Osteoblast (primary cell): ENCODE results near the gene TTLL10. TPM values are rescaled to one million over a fixed set of nuclear protein-coding genes. Genes with fewer than 3 reads are reported as not detected.

Experiments
- DNase-seq: peaks from one replicate; pipeline ENCODE4 v3.0.0; 2011; ENCODE audit warnings: low spot score, mixed read lengths; ENCODE audit not compliant: insufficient read length; ENCODE audit errors: missing footprints
- H2AFZ ChIP-seq: 2 replicates; pipeline ENCODE4 v1.6.0; 2011; ENCODE audit warnings: mild to moderate bottlenecking, low read length
- H3K27ac ChIP-seq: 2 replicates; pipeline ENCODE4 v1.5.1; 2011; ENCODE audit warnings: mild to moderate bottlenecking, low read depth, low read length, moderate library complexity
- H3K27me3 ChIP-seq: 2 replicates; pipeline ENCODE4 v1.6.0; 2012; ENCODE audit warnings: mild to moderate bottlenecking, control low read depth, inconsistent platforms, low read length, moderate library complexity; ENCODE audit not compliant: insufficient read depth
- H3K36me3 ChIP-seq: 2 replicates; pipeline ENCODE4 v1.5.1; 2011; ENCODE audit warnings: mild to moderate bottlenecking, low read length, control low read depth, moderate library complexity; ENCODE audit not compliant: insufficient read depth
- H3K4me1 ChIP-seq: 2 replicates; pipeline ENCODE4 v1.5.1; 2011; ENCODE audit warnings: mild to moderate bottlenecking, low read length, control low read depth, moderate library complexity; ENCODE audit not compliant: insufficient read depth
- H3K4me2 ChIP-seq: 2 replicates; pipeline ENCODE4 v1.6.0; 2011; ENCODE audit warnings: mild to moderate bottlenecking, low read length; ENCODE audit not compliant: insufficient read depth
- H3K4me3 ChIP-seq: fragments of 200-600 bp; sonication (generic); 3 replicates; pipeline ENCODE4 v1.5.1; 2012; ENCODE audit warnings: mild to moderate bottlenecking, low read length, inconsistent platforms; ENCODE audit not compliant: insufficient read depth
- H3K79me2 ChIP-seq: 2 replicates; pipeline ENCODE4 v1.6.0; 2012; ENCODE audit warnings: mild to moderate bottlenecking, low read length, control low read depth, inconsistent platforms; ENCODE audit not compliant: insufficient read depth
- H3K9me3 ChIP-seq: 2 replicates; pipeline ENCODE4 v1.5.1; 2011; ENCODE audit warnings: low read depth, low read length, control low read depth
- H4K20me1 ChIP-seq: 2 replicates; pipeline ENCODE4 v1.6.0; 2012; ENCODE audit warnings: mild to moderate bottlenecking, low read length, control low read depth; ENCODE audit not compliant: insufficient read depth
- total RNA-seq: library from RNA; depleted of rRNA; stranded (reverse); fragments of >200 nt; gene quantifications from 2 replicates; pipeline ENCODE4 v1.2.3, GENCODE V29; 2012
- TF ChIP-seq, protein P1 (sequence below): IDR thresholded peaks from 2 replicates; pipeline ENCODE4 v1.5.1; 2011; ENCODE audit warnings: mild to moderate bottlenecking, low read depth, low read length, moderate library complexity; ENCODE audit errors: extremely low read depth

TTLL10 gene
- total RNA-seq, 1 donor: not detected

DNA sequence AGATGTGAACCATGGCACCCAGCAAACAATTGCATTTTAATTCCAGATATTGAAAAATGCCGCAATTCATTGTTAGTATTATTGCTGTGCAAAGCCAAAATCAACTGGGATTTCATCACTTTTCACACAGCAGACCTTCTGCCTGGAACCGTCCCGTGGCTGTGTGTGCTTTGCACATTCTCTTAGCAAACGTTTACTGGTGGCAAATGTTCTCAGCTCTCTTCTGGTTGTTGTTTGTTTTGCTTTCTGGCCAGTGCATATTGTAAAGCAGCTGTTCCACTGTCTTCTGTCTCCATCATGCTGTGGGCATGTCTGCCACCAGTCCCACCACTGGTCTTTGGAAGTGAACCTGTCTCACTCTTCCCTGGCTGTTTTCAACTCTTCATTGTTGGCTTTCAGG lies 19.8 kb upstream of the TTLL10 start:
- Histone ChIP-seq H3K4me2 (no peak overlapping the region), H3K27ac (no peak overlapping the region), H4K20me1 (no peaks in the 10 kb centered on the region), H3K36me3 (no peaks in the 10 kb centered on the region), H2AFZ (no peak overlapping the region), H3K9me3 (no peaks in the 10 kb centered on the region), H3K27me3 (no peaks in the 10 kb centered on the region), H3K4me1 (peaks cover 8% of the 10 kb centered on the region), H3K4me3 (no peak overlapping the region), H3K79me2 (no peaks in the 10 kb centered on the region)
- DNase-seq: no peak
- TF ChIP-seq, protein P1, sequence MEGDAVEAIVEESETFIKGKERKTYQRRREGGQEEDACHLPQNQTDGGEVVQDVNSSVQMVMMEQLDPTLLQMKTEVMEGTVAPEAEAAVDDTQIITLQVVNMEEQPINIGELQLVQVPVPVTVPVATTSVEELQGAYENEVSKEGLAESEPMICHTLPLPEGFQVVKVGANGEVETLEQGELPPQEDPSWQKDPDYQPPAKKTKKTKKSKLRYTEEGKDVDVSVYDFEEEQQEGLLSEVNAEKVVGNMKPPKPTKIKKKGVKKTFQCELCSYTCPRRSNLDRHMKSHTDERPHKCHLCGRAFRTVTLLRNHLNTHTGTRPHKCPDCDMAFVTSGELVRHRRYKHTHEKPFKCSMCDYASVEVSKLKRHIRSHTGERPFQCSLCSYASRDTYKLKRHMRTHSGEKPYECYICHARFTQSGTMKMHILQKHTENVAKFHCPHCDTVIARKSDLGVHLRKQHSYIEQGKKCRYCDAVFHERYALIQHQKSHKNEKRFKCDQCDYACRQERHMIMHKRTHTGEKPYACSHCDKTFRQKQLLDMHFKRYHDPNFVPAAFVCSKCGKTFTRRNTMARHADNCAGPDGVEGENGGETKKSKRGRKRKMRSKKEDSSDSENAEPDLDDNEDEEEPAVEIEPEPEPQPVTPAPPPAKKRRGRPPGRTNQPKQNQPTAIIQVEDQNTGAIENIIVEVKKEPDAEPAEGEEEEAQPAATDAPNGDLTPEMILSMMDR: no peak

DNA sequence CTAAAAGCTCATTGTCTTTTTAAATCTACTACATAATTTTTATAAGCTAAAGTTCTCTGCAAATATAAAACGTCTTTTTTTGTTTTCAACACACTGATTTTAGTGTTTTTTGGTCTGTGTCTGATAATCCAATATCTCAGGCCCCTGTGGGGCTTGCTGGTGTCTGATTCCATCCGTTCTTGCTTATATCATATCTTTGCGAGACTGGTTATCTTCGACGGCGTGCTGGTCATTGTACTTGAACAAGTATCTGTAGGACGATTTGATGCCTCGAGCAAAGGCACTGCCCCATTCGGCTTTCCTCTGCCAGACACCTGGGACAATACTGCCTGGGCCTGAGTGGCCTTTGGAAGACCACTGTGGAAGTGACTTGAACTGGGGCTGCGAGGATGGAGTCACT lies 18.4 kb upstream of the TTLL10 start:
- TF ChIP-seq, protein P1: no peak
- Histone ChIP-seq H3K4me3 (no peak overlapping the region), H3K4me1 (peaks cover 8% of the 10 kb centered on the region), H3K9me3 (no peaks in the 10 kb centered on the region), H2AFZ (no peak overlapping the region), H3K27ac (no peak overlapping the region), H4K20me1 (no peaks in the 10 kb centered on the region), H3K4me2 (no peak overlapping the region), H3K36me3 (no peaks in the 10 kb centered on the region), H3K27me3 (no peaks in the 10 kb centered on the region), H3K79me2 (no peaks in the 10 kb centered on the region)
- no peak for DNase-seq

DNA sequence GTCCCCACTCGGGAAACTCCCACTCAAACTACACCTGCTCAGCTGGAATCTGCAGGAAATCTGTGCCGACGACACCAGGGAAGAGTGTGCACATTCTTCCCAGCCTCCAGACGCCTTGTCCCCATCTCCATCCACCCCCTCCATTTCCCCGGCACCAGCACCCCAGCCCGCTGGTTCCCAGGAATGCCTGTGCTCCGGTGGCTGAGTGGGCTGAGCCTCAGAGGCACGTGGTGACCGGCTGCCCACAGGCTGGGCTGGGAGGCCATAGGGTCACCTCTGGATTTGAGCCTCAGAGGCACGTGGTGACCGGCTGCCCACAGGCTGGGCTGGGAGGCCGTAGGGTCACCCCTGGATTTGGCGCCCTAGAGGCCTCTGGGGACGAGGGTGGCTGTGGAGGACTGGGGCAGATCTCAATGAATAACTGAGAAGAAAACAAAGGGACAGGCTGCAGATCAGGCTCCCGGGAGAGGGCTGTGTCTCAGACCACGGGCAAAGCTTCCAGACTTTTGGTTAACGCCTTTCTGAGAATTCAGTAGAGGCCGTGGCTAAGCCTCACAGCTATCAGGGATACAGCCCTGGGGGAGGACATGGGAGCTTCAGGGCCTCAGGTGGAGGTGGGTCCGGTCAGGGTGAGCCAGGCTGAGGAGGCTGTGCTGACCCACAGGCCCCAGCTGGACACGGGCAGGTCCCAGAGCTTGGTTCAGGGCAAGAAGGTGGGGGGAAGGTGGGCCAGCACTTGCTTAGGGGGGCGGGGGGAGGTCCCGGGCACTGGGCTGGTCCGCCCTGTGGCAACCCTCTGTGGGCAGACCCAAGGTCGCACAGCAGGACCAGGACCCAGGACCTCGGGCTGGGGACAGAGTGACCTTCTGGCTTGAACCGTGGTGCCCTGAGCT lies 17.3 kb upstream of the TTLL10 start:
- no peak for DNase-seq

DNA sequence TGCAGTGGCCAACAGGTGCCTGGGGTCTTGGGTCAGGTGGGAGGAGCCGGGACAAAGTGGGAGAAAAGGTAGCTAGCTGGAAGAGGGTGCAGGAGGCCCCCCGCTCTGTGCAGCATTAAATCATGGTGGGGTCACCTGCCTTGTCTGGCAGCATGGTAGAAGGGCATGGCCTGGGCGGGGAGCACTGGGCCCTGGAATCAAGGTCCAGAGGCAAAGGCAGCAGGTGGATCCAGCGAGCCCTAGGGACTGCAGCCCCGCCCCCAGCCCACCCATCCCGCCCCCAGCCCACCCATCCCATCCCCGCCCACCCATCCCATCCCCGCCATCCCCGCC lies 16.7 kb upstream of the TTLL10 start:
- no peak overlapping the region for H2AFZ ChIP-seq
- H3K4me1 ChIP-seq: peaks cover 8% of the 10 kb centered on the region
- no peak overlapping the region for H3K4me3 ChIP-seq
- H4K20me1 ChIP-seq: no peaks in the 10 kb centered on the region
- H3K27ac ChIP-seq: no peak overlapping the region
- TF ChIP-seq, protein P1: no peak
- no peaks in the 10 kb centered on the region for H3K36me3 ChIP-seq
- H3K4me2 ChIP-seq: no peak overlapping the region
- DNase-seq: no peak
- H3K9me3 ChIP-seq: no peaks in the 10 kb centered on the region
- no peaks in the 10 kb centered on the region for H3K27me3 ChIP-seq
- H3K79me2 ChIP-seq: no peaks in the 10 kb centered on the region

More for the DNA sequence above, 17.3 kb upstream of the TTLL10 start:
- Histone ChIP-seq H3K4me3 (no peak overlapping the region), H3K4me2 (no peak overlapping the region), H3K4me1 (peaks cover 8% of the 10 kb centered on the region), H3K79me2 (no peaks in the 10 kb centered on the region), H3K36me3 (no peaks in the 10 kb centered on the region), H3K27me3 (no peaks in the 10 kb centered on the region), H3K27ac (no peak overlapping the region), H2AFZ (no peak overlapping the region), H4K20me1 (no peaks in the 10 kb centered on the region), H3K9me3 (no peaks in the 10 kb centered on the region)
- TF ChIP-seq, protein P1: no peak
